HG03571 (cell line): Measurements from ENCODE around the gene MZT2A.
"Not testable (repeated sequence)": the region's sequence is repeated elsewhere in the genome, so short reads cannot be mapped to it uniquely, and the experiment has no call there.

Experiments
- ATAC-seq: cut with Tn5 transposase; IDR thresholded peaks from one replicate; pipeline ENCODE4 v1.9.1; 2021; ENCODE audit not compliant: unreplicated experiment

MZT2A gene

GRCh38 chr2:131520526-131520925 is 28.3 kb upstream of the MZT2A start:
- ATAC-seq: no peak

- ATAC-seq: not testable (repeated sequence)
Observed at GRCh38 chr2:131519871-131520470, 27.8 kb upstream of the MZT2A start.

DNA sequence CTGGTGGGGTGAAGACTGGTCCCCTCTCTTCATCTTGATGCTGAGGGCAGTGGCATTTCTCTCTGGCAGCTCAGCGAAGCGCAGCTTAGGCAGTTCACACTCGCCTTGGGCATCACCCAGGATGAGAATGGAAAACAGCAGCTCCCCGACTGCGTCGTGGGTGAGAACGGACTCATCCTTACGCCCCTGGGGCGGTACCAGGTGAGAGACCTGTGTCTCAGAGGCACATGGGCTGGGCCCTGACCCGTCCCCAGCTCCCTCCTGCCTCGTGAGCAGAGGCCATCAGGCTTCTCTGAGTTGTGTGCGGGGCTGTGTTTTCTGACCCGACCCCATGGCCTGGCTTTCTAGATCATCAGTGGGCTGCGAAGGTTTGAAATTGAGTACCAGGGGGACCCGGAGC is 27.3 kb upstream of the MZT2A start:
- ATAC-seq: no peak

- not testable (repeated sequence) for ATAC-seq
Observed at GRCh38 chr2:131518531-131518930, 26.3 kb upstream of the MZT2A start.

- not testable (repeated sequence) for ATAC-seq
Observed at GRCh38 chr2:131517856-131518255, 25.7 kb upstream of the MZT2A start.

- no peak for ATAC-seq
Observed at GRCh38 chr2:131517106-131517831, 25.1 kb upstream of the MZT2A start.

DNA sequence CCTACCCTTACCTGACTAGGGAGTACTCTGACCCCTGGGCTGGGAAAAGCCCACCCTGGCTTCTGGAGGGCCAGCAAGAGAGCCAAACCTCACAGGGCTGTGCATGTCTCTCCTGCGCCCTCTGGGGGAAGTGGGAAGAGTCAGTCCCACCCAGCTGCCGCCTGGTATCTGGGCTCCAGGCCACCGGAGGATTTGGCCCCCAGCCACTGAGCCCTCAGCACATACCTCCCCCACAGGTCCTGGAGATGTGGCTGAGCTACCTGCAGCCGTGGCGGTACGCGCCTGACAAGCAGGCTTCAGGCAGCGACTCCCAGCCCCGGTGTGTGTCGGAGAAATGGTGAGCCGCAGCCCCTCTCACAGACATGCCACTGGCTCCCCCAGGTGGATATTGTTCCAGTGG is 24.4 kb upstream of the MZT2A start:
- ATAC-seq: not testable (repeated sequence)

- no peak for ATAC-seq
Observed at GRCh38 chr2:131516011-131516410, 23.8 kb upstream of the MZT2A start.

DNA sequence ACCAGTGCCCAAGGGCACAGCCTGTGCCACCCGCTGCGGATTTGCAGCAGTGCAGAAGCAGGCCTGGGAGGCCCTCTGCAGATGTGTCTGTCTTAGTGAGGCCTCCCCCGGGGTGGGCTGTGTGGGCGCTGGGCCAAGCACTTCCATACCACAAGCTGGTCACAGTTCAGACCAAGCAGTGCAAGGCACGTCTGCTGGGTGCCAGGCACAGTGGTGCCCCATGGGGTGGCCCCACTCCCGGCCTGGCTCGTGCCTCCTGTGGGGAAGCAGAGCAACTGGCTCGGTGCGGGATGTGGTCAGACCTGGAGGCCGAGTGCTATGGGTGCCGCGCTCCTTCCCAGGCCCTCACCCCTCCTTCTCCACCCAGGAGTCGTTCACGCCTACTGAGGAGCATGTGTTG is 23.0 kb upstream of the MZT2A start:
- not testable (repeated sequence) for ATAC-seq

GRCh38 chr2:131514408-131515166 is 22.4 kb upstream of the MZT2A start:
- ATAC-seq: peak; percentile 76

DNA sequence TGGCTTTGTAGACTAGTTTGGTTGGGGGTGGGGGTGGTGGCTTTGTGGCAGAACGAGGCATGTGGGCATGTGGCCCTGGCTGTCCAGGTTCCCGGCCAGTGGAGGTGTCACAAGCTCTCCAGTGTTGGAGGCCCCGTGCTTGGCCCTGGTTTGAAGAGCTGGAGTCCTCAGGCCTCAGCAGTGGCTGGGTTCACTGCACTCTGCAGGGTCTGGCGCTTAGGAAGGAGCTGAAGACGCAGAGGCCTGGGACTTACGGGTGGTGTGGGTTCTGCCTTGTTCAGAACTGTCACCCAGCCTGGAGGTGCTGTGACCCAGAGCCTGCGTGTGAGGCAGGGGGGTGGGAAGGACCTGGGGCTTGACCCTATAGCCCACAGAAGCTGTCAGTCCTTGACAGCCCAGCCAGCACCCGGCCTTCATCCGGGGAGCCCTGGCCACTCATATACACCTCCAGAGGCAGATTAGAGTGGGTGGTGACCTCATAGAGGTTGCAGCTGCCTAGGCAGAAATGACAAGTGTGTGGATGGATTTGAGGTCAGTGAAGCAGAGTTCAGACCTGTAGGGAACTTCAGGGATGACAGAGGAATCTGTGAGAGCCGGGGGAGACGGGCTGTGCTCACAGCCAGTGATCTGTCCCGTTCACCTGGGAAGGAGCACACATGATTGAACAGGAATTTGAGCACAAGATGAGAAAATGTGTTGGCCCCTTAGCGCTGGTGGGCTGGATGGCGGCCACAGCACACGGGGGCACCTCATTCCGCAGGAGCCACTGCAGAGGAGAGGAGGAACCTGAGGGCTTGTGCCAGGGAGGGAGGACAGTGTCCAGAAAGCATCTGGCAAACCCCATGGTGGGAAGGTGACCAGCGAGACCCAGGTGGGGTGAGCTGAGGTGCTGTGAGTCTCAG is 20.0 kb upstream of the MZT2A start:
- ATAC-seq: not testable (repeated sequence)

DNA sequence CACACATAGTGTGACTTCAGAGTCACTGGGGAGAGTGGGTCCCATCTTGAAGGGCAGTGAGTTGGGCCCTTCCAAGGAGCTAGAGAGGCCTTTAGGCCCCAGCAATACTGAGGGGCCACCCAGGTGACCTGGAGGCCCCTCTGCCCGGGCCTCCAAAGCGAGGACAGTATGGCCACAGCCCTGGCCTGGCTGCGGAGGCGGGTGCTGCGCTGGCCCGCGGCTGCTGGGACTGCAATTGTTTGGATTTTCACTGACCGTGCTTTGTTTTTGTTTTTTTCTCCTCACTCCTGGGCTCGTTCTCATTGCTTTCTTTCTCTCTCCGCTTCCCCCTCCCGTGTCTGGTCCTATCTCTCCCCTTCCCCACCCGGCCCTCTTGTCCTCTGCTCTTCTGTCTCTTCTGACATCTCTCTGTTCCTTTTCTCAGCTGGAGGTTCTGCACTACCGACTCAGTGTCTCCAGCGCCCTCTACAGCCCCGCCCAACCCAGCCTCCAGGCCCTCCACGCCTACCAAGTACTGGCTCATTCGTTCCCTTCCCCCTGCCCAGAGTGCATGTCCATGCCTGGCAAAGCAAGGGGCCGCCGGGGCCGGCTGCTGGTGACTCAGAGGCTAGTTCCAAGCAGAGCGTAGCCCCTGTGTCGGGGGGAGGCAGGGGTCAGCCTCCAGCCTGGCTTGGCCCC is 19.2 kb upstream of the MZT2A start:
- not testable (repeated sequence) for ATAC-seq

- no peak for ATAC-seq
Observed at GRCh38 chr2:131509615-131510014, 17.4 kb upstream of the MZT2A start.

- not testable (repeated sequence) for ATAC-seq
Observed at GRCh38 chr2:131504082-131504750, 12.0 kb upstream of the MZT2A start.

GRCh38 chr2:131503587-131503986 is 11.4 kb upstream of the MZT2A start:
- ATAC-seq: not testable (repeated sequence)

DNA sequence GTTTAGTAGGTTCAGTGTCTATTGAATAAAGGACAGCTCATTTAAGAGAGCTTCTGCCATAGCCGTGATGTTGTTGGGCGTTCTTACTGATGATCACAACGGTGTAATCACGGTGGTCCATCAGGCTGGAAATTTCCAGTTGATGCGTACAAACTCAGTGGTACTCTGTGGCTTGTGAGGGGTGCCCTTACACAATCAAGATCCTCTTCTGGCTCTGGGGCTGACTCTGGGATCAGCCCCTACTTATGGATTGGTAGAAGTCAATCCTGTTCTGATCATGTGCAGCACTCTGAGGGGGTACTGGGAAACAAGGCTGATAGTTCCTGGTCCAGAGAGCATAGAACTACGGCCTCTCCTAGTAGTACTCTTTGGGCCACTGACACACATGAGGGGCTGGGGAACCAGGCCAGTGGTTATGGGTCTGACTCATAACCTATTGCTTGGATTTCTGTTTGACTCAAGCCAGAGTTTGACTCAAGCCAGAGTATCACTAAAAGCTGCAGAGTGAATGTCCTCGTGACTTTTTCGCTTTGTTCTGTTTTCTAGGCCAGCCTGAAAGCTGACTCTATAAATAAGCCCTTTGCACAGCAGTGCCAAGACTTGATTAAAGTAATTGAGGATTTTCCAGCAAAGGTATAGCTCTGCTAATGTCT is 6.2 kb upstream of the MZT2A start:
- peak; percentile 86 for ATAC-seq

GRCh38 chr2:131495506-131495905 is 3.3 kb upstream of the MZT2A start:
- not testable (repeated sequence) for ATAC-seq

DNA sequence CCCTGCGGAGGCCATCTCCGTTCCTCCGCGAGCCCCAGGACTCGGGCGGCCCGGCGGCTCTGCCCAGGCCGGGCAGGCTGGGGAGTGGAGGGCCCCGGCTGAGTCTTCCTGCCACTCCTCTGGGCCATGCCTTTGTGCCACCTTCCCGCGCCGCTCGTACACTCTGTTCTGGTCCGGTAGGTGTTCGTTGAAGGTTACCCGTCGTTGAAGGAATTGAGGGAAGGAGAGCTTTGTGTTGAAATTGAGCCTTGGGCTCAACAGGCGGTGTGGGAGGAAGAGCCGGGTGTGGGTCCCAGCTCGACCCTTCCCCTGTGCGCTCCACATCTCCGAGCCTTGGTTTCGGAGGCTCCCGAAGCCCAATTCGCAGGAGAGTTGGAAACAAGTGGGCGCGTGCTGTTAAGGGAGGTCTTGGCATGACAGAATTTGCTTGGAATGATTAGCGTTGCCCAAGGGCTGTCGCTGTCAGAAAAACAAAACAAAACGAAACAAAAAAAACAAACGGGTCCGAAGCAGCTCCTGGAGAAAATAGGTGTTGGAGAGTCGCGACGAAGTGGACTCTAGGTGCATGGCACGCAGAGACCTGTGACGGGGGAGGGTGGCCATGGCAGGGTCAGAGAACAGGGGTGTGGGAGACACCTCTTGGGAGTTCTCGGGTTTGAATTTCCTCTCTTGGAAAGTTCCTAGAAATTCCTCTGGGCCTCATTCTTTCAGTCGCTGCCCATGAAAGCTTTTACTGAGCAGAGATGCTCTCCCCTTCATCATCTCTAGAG is 1.2 kb upstream of the MZT2A start:
- ATAC-seq: peak; percentile 16
